AG09309 (cell line): ENCODE data around the gene ILK.
A peak's percentile ranks its signal among the peaks of the same experiment; 100 is the strongest.

Source experiments
- DNase-seq: peaks from one replicate; pipeline ENCODE4 v3.0.0-alpha.2; 2010; ENCODE audit warnings: low read depth
- H3K4me3 ChIP-seq: 2 replicates; pipeline ENCODE4 v1.5.1; 2011; ENCODE audit warnings: mild to moderate bottlenecking, low read depth, low read length, moderate library complexity; ENCODE audit not compliant: control insufficient read depth
- CTCF ChIP-seq: IDR thresholded peaks from 2 replicates; pipeline ENCODE4 v1.5.1; 2011; ENCODE audit warnings: mild to moderate bottlenecking, low read depth, low read length, inconsistent platforms; ENCODE audit not compliant: insufficient read depth, control insufficient read depth; ENCODE audit errors: missing control alignments

ILK gene

GRCh38 chr11:6566704-6567370 lies 36.7 kb upstream of the ILK start:
- DNase-seq, result no peak
- H3K4me3 ChIP-seq, result no peak overlapping the region
- TF ChIP-seq CTCF, result no peak

GRCh38 chr11:6567371-6567745 lies 36.2 kb upstream of the ILK start:
- no peak for TF ChIP-seq CTCF
- no peak overlapping the region for H3K4me3 ChIP-seq
- no peak for DNase-seq

GRCh38 chr11:6568191-6568918 lies 35.2 kb upstream of the ILK start:
- TF ChIP-seq CTCF, result peak; percentile 6
- H3K4me3 ChIP-seq, result no peak overlapping the region
- DNase-seq, result no peak

GRCh38 chr11:6569706-6570105 lies 33.9 kb upstream of the ILK start:
- DNase-seq, result no peak
- H3K4me3 ChIP-seq, result no peak overlapping the region
- TF ChIP-seq CTCF, result no peak

- H3K4me3 ChIP-seq, result no peak overlapping the region
- no peak for TF ChIP-seq CTCF
- no peak for DNase-seq
These were observed 32.7 kb upstream of the ILK start for GRCh38 chr11:6570691-6571427.

- H3K4me3 ChIP-seq, result no peak overlapping the region
- DNase-seq, result no peak
- no peak for TF ChIP-seq CTCF
These were observed 32.1 kb upstream of the ILK start for GRCh38 chr11:6571434-6572008.
